NB4 (cell line): Measurements from ENCODE around the gene TPD52L1.

Experiments used
- CTCF ChIP-seq: IDR thresholded peaks from one replicate; pipeline ENCODE4 v1.5.1; 2012; ENCODE audit warnings: low read depth, low read length
- MAX ChIP-seq: IDR thresholded peaks from 2 replicates; pipeline ENCODE4 v1.6.1; 2011; ENCODE audit warnings: low read depth, low read length
- MYC ChIP-seq: IDR thresholded peaks from 2 replicates; pipeline ENCODE4 v1.6.1; 2011; ENCODE audit warnings: low read depth, low read length
- POLR2A ChIP-seq: IDR thresholded peaks from 2 replicates; pipeline ENCODE4 v1.6.1; 2011; ENCODE audit warnings: mild to moderate bottlenecking; ENCODE audit not compliant: insufficient read length; ENCODE audit errors: extremely low read depth

- TF ChIP-seq POLR2A (no peak), MAX (no peak), CTCF (no peak), MYC (no peak)
These were observed 98.1 kb downstream of the TPD52L1 start for GRCh38 chr6:125251516-125252220.
